OCI-LY7 (cell line): ENCODE data around the gene MYRIP. TPM values are rescaled to one million over a fixed set of nuclear protein-coding genes. Genes with fewer than 3 reads are reported as not detected.

Experiments used
- BruUV-seq: library from RNA; stranded (reverse); fragments of 400-500 nt; replicated peaks from 2 replicates; lab custom pipeline; 2021; lab: Mats Ljungman, UMichigan
- CTCF ChIA-PET: fragments of 300-600 bp; sonication (Branson Sonifier 250); formaldehyde crosslinking; loops from one replicate; lab custom pipeline; 2022; ENCODE audit warnings: antibody characterized with exemption; ENCODE audit not compliant: unreplicated experiment; lab: Charles Lee
- POLR2A ChIA-PET: fragments of 300-600 bp; sonication (Branson Sonifier 250); formaldehyde crosslinking; loops from one replicate; lab custom pipeline; 2022; ENCODE audit warnings: antibody characterized with exemption; lab: Charles Lee
- DNase-seq: peaks from one replicate; pipeline ENCODE4 v3.0.0-alpha.2; 2015; ENCODE audit warnings: low spot score
- H2AFZ ChIP-seq: fragments of 200-600 bp; sonication (generic), shearing (Covaris generic); 2 replicates; pipeline ENCODE4 v1.6.1; 2014; ENCODE audit warnings: mild to moderate bottlenecking, antibody characterized with exemption, low read length, moderate library complexity
- H3K27ac ChIP-seq: fragments of 200-600 bp; sonication (generic); 2 replicates; pipeline ENCODE4 v1.5.1; 2014; ENCODE audit warnings: mixed run types, low read depth, mild to moderate bottlenecking, moderate library complexity, low read length, inconsistent platforms; ENCODE audit not compliant: poor library complexity, severe bottlenecking
- H3K36me3 ChIP-seq: fragments of 200-600 bp; sonication (generic); 2 replicates; pipeline ENCODE4 v1.6.1; 2014; ENCODE audit warnings: mild to moderate bottlenecking, antibody characterized with exemption, low read length, moderate library complexity, mixed read lengths; ENCODE audit not compliant: insufficient read depth
- H3K4me1 ChIP-seq: fragments of 200-600 bp; sonication (generic); 2 replicates; pipeline ENCODE4 v1.5.1; 2014; ENCODE audit warnings: mild to moderate bottlenecking, low read length; ENCODE audit not compliant: insufficient read depth, poor library complexity, severe bottlenecking
- H3K4me2 ChIP-seq: fragments of 200-600 bp; sonication (generic); 2 replicates; pipeline ENCODE4 v1.6.1; 2014; ENCODE audit warnings: mild to moderate bottlenecking, low read length
- H3K4me3 ChIP-seq: fragments of 200-600 bp; sonication (generic); 2 replicates; pipeline ENCODE4 v1.5.1; 2014; ENCODE audit warnings: mild to moderate bottlenecking, low read depth, low read length; ENCODE audit not compliant: poor library complexity, severe bottlenecking
- H3K79me2 ChIP-seq: fragments of 200-600 bp; sonication (generic); 2 replicates; pipeline ENCODE4 v1.6.1; 2016; ENCODE audit warnings: low read depth, mild to moderate bottlenecking, low read length, moderate library complexity, mixed read lengths; ENCODE audit not compliant: insufficient read depth
- H3K9me2 ChIP-seq: fragments of 200-600 bp; sonication (generic); 2 replicates; pipeline ENCODE4 v1.6.1; 2016; ENCODE audit warnings: mild to moderate bottlenecking, low read length, mixed read lengths; ENCODE audit not compliant: insufficient read depth
- H3K9me3 ChIP-seq: fragments of 200-600 bp; sonication (generic); 2 replicates; pipeline ENCODE4 v1.6.1; 2014; ENCODE audit warnings: mild to moderate bottlenecking, mixed run types, low read length, mixed read lengths
- H4K20me1 ChIP-seq: fragments of 200-600 bp; sonication (generic); 2 replicates; pipeline ENCODE4 v1.6.1; 2014; ENCODE audit warnings: mild to moderate bottlenecking, antibody characterized with exemption, low read length, moderate library complexity, mixed read lengths; ENCODE audit not compliant: insufficient read depth
- EZH2phosphoT487 ChIP-seq: fragments of 200-600 bp; sonication (generic); IDR thresholded peaks from 2 replicates; pipeline ENCODE4 v1.6.1; 2018; ENCODE audit warnings: low read depth, borderline replicate concordance, mild to moderate bottlenecking, mixed run types, antibody characterized with exemption, low read length, moderate library complexity, mixed read lengths
- intact Hi-C: fragments of 100-400 bp; cut with micrococcal nuclease; formaldehyde crosslinking; loops from one replicate; pipeline ENCODE4 v1.10.0; 2022; ENCODE audit not compliant: unreplicated experiment
- total RNA-seq, 2 experiments: library from RNA; depleted of rRNA in 1 of 2; stranded (reverse); fragments of >200 nt in 1 of 2; shearing (Covaris generic) in 1 of 2; gene quantifications; 2 replicates each; pipeline ENCODE4 v1.2.3, GENCODE V29; 2014 to 2022
- TF ChIP-seq, protein P1 (sequence below): fragments of 200-600 bp; sonication (generic); conservative IDR thresholded peaks from 2 replicates; pipeline ENCODE4 v1.5.1; 2014; ENCODE audit warnings: mild to moderate bottlenecking, antibody characterized with exemption, low read length, moderate library complexity, mixed read lengths

MYRIP gene
- total RNA-seq, 2 experiments from 2014 or later = not detected

DNA sequence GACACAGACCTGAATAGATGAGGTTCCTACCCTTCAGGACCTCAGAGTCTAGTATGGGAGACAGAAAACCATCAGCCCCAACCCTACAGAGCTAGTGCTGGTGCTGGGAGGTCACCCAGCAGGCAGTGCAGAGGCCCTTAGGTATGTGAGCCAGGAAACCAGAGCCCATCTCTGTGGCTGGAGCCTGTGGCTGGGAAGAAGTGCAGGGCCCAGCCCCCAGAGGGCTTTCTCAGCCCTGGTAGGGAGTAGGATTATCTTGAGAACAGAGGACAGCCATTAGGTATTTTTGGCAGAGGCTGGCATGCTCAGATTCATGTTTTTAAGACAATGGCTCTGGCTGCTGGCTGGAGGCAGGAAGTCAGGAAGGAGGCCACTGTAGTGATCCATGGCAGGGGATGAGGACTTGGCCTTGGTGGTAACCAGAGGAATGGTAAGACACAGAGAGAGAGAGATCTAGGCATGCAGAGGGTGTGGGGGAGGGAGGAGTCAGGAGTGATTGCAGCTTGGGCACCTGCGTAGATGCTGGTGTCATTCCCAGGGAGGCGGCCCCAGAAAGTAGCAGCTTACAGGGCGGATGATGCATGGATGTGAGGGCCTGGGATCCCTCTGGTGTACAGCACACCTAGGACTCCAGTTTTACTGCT, 279.2 kb downstream of the MYRIP start:
- Histone ChIP-seq H3K4me2 (no peak overlapping the region), H3K9me3 (no peaks in the 10 kb centered on the region), H3K27ac (no peak overlapping the region), H4K20me1 (no peaks in the 10 kb centered on the region), H3K4me1 (no peaks in the 10 kb centered on the region), H3K36me3 (no peaks in the 10 kb centered on the region), H3K79me2 (no peaks in the 10 kb centered on the region), H2AFZ (no peak overlapping the region), H3K9me2 (no peaks in the 10 kb centered on the region), H3K4me3 (no peak overlapping the region)
- CTCF ChIA-PET = interaction anchor here (0.6 kb wide), 1 partner anchor 284 kb away, joined by 3 read pairs; no protein-coding TSS in a partner anchor
- TF ChIP-seq, protein P1, sequence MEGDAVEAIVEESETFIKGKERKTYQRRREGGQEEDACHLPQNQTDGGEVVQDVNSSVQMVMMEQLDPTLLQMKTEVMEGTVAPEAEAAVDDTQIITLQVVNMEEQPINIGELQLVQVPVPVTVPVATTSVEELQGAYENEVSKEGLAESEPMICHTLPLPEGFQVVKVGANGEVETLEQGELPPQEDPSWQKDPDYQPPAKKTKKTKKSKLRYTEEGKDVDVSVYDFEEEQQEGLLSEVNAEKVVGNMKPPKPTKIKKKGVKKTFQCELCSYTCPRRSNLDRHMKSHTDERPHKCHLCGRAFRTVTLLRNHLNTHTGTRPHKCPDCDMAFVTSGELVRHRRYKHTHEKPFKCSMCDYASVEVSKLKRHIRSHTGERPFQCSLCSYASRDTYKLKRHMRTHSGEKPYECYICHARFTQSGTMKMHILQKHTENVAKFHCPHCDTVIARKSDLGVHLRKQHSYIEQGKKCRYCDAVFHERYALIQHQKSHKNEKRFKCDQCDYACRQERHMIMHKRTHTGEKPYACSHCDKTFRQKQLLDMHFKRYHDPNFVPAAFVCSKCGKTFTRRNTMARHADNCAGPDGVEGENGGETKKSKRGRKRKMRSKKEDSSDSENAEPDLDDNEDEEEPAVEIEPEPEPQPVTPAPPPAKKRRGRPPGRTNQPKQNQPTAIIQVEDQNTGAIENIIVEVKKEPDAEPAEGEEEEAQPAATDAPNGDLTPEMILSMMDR = no peak
- TF ChIP-seq EZH2phosphoT487 = no peak
- DNase-seq = no peak
- intact Hi-C loops = no loop called here
- POLR2A ChIA-PET = no interaction called here
- no TSS peak for BruUV-seq

DNA sequence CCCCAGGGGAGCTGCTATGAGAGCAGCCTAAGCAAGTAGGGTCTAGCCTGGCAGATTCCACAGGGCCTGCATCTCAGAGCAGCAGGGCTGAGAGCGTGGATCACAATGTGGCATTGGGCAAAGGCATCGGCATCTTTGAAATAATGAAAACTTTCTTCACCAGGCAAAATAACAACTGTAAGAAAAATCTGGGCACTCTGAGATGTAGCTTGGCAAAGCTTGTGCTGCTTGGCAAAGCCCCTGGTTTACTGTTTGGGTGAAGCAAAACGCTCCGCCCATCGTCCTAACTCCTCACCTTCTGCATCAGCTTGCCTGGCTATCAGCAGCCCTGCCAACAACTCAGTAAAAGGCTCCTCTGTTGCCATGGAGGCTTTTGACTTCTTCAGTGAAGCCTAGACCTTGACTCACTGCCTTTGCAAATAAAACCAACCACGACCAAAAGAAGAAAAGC, 287.3 kb downstream of the MYRIP start:
- H3K79me2 ChIP-seq = no peaks in the 10 kb centered on the region
- no peak overlapping the region for H3K27ac ChIP-seq
- H3K36me3 ChIP-seq = no peaks in the 10 kb centered on the region
- no peak for TF ChIP-seq EZH2phosphoT487
- TF ChIP-seq, protein P1 = no peak
- H3K4me2 ChIP-seq = no peak overlapping the region
- no peaks in the 10 kb centered on the region for H4K20me1 ChIP-seq
- POLR2A ChIA-PET = no interaction called here
- BruUV-seq = no TSS peak
- CTCF ChIA-PET = no interaction called here
- no peaks in the 10 kb centered on the region for H3K9me3 ChIP-seq
- intact Hi-C loops = no loop called here
- no peak overlapping the region for H2AFZ ChIP-seq
- no peak overlapping the region for H3K4me3 ChIP-seq
- H3K9me2 ChIP-seq = no peaks in the 10 kb centered on the region
- H3K4me1 ChIP-seq = no peaks in the 10 kb centered on the region
- DNase-seq = no peak
